ENCODE measurements around the gene LSM3.

The LSM3 gene

DNA sequence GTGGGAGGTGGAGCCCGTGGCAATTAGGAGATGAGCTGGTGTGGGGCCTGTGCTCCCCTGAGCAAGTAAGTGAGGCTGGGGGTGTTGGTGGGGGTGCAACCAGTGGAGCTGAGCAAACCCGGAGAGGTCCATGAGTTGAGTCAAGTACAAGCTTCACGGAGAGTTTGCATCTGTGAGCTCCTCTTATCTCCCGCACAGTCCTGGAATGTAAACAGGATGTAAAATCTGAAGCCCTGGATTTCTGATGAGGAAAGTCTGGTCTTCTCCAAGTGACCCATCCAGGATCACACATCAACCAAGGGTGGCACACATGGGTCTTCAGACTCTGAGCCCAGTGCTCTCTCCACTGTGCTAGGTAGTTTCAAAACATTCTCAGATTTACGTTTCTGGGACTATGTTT is 67.8 kb downstream of the LSM3 start:
- H3K4me3 ChIP-seq (ENCODE audit: low read length in 2 of 2) = no peak overlapping the region
- H4K8ac ChIP-seq (ENCODE audit: low read depth, low read length) = no peak overlapping the region
- peaks cover 2 to 7% of the 10 kb centered on the region in 2 donors for H3K4me1 ChIP-seq (ENCODE audit: control insufficient read depth in 2 of 2, insufficient read depth in 1 of 2, low read depth in 1 of 2, low read length in 2 of 2)
- no peak overlapping the region for H3K9ac ChIP-seq (ENCODE audit: low read depth, low read length, poor library complexity)
- no peak overlapping the region for H2BK5ac ChIP-seq (ENCODE audit: low read length)
- no peak overlapping the region for H4K91ac ChIP-seq (ENCODE audit: low read depth, low read length, poor library complexity)
- no peaks in the 10 kb centered on the region for H3K79me1 ChIP-seq (ENCODE audit: low read depth, low read length)
- peak overlapping the region; percentile 47 for H3K23ac ChIP-seq (ENCODE audit: low read depth, low read length, poor library complexity)
- peaks cover 0 to 2% of the 10 kb centered on the region in 2 donors for H3K9me3 ChIP-seq (replicated peaks in 1 of 2; ENCODE audit: control insufficient read depth in 2 of 2, insufficient read depth in 1 of 2, low read depth in 1 of 2, low read length in 2 of 2)
- no peak overlapping the region for H2AFZ ChIP-seq (ENCODE audit: low read length)
- no peak overlapping the region for H3K4ac ChIP-seq (ENCODE audit: low read length)
- no peak overlapping the region for H3K4me2 ChIP-seq (ENCODE audit: insufficient read depth, low read length, poor library complexity, severe bottlenecking)
- no peak overlapping the region for H3K27ac ChIP-seq (replicated peaks; ENCODE audit: low read length)
- H3K36me3 ChIP-seq (replicated peaks in 1 of 2; ENCODE audit: control insufficient read depth in 2 of 2, insufficient read depth in 2 of 2, low read length in 2 of 2) = no peaks in the 10 kb centered on the region
- H2BK12ac ChIP-seq (ENCODE audit: low read length) = no peak overlapping the region
- no peak overlapping the region for H3K18ac ChIP-seq (ENCODE audit: low read length)
- no peak overlapping the region for H2BK15ac ChIP-seq (ENCODE audit: low read length)
- WGBS, 2 donors (ENCODE audit: extremely low coverage in 2 of 2, insufficient read length in 2 of 2, insufficient replicate concordance in 1 of 2) = no CpG with 5 or more reads among the region's 5 CpGs
- peaks cover 0 to 6% (median 0%) of the 10 kb centered on the region in 3 experiments for H3K27me3 ChIP-seq (ENCODE audit: control insufficient read depth in 3 of 3, insufficient read depth in 3 of 3, low read depth in 1 of 3, low read length in 3 of 3)
- no peak overlapping the region for H3K14ac ChIP-seq (ENCODE audit: low read length)
- no peak for DNase-seq (ENCODE audit: low spot score)
- no peak overlapping the region for H2BK120ac ChIP-seq (ENCODE audit: low read depth, low read length)
- no peak overlapping the region for H2AK5ac ChIP-seq (ENCODE audit: low read depth, low read length)

GRCh38 chr3:14248477-14248848 is 69.8 kb downstream of the LSM3 start:
- H2AFZ ChIP-seq (ENCODE audit: low read length) = no peak overlapping the region
- H2BK5ac ChIP-seq (ENCODE audit: low read length) = no peak overlapping the region
- H3K4ac ChIP-seq (ENCODE audit: low read length) = no peak overlapping the region
- DNase-seq (ENCODE audit: low spot score) = no peak
- H3K18ac ChIP-seq (ENCODE audit: low read length) = no peak overlapping the region
- no peak overlapping the region for H2BK12ac ChIP-seq (ENCODE audit: low read length)
- no peak overlapping the region for H3K27ac ChIP-seq (replicated peaks; ENCODE audit: low read length)
- no peak overlapping the region for H3K14ac ChIP-seq (ENCODE audit: low read length)
- no peak overlapping the region for H3K9ac ChIP-seq (ENCODE audit: low read depth, low read length, poor library complexity)
- no peak overlapping the region for H4K91ac ChIP-seq (ENCODE audit: low read depth, low read length, poor library complexity)
- no peak overlapping the region for H3K4me2 ChIP-seq (ENCODE audit: insufficient read depth, low read length, poor library complexity, severe bottlenecking)
- no peak overlapping the region for H2AK5ac ChIP-seq (ENCODE audit: low read depth, low read length)
- H3K4me3 ChIP-seq (ENCODE audit: low read length in 2 of 2) = no peak overlapping the region
- H3K9me3 ChIP-seq (replicated peaks in 1 of 2; ENCODE audit: control insufficient read depth in 2 of 2, insufficient read depth in 1 of 2, low read depth in 1 of 2, low read length in 2 of 2) = peaks cover 0 to 2% of the 10 kb centered on the region in 2 donors
- no peak overlapping the region for H2BK120ac ChIP-seq (ENCODE audit: low read depth, low read length)
- H3K36me3 ChIP-seq (replicated peaks in 1 of 2; ENCODE audit: control insufficient read depth in 2 of 2, insufficient read depth in 2 of 2, low read length in 2 of 2) = no peaks in the 10 kb centered on the region
- no peak overlapping the region for H2BK15ac ChIP-seq (ENCODE audit: low read length)
- no peaks in the 10 kb centered on the region for H3K27me3 ChIP-seq (ENCODE audit: control insufficient read depth in 3 of 3, insufficient read depth in 3 of 3, low read depth in 1 of 3, low read length in 3 of 3)
- H3K4me1 ChIP-seq (ENCODE audit: control insufficient read depth in 2 of 2, insufficient read depth in 1 of 2, low read depth in 1 of 2, low read length in 2 of 2) = peaks cover 2% of the 10 kb centered on the region in 2 donors
- no peaks in the 10 kb centered on the region for H3K79me1 ChIP-seq (ENCODE audit: low read depth, low read length)
- no CpG with 5 or more reads among the region's 3 CpGs for WGBS, 2 donors (ENCODE audit: extremely low coverage in 2 of 2, insufficient read length in 2 of 2, insufficient replicate concordance in 1 of 2)
- no peak overlapping the region for H4K8ac ChIP-seq (ENCODE audit: low read depth, low read length)
- no peak overlapping the region for H3K23ac ChIP-seq (ENCODE audit: low read depth, low read length, poor library complexity)

- WGBS, 2 donors (ENCODE audit: extremely low coverage in 2 of 2, insufficient read length in 2 of 2, insufficient replicate concordance in 1 of 2) = no CpG with 5 or more reads among the region's 5 CpGs
Measured at GRCh38 chr3:14248849-14249523, 70.4 kb downstream of the LSM3 start.

More at GRCh38 chr3:14248849-14249523, 70.4 kb downstream of the LSM3 start:
- Histone ChIP-seq H3K4me3 (ENCODE audit: low read length in 2 of 2) (no peak overlapping the region), H2AFZ (ENCODE audit: low read length) (peak overlapping the region; percentile 42), H3K9me3 (replicated peaks in 1 of 2; ENCODE audit: control insufficient read depth in 2 of 2, insufficient read depth in 1 of 2, low read depth in 1 of 2, low read length in 2 of 2) (peaks cover 0 to 2% of the 10 kb centered on the region in 2 donors), H3K9ac (ENCODE audit: low read depth, low read length, poor library complexity) (no peak overlapping the region), H2BK5ac (ENCODE audit: low read length) (no peak overlapping the region), H3K23ac (ENCODE audit: low read depth, low read length, poor library complexity) (no peak overlapping the region), H2AK5ac (ENCODE audit: low read depth, low read length) (no peak overlapping the region), H2BK15ac (ENCODE audit: low read length) (no peak overlapping the region), H3K27ac (replicated peaks; ENCODE audit: low read length) (no peak overlapping the region), H3K36me3 (replicated peaks in 1 of 2; ENCODE audit: control insufficient read depth in 2 of 2, insufficient read depth in 2 of 2, low read length in 2 of 2) (no peaks in the 10 kb centered on the region), H3K4me1 (ENCODE audit: control insufficient read depth in 2 of 2, insufficient read depth in 1 of 2, low read depth in 1 of 2, low read length in 2 of 2) (peaks cover 0 to 2% of the 10 kb centered on the region in 2 donors), H2BK12ac (ENCODE audit: low read length) (no peak overlapping the region), H4K8ac (ENCODE audit: low read depth, low read length) (no peak overlapping the region), H2BK120ac (ENCODE audit: low read depth, low read length) (no peak overlapping the region), H3K4ac (ENCODE audit: low read length) (no peak overlapping the region), H3K79me1 (ENCODE audit: low read depth, low read length) (no peaks in the 10 kb centered on the region), H3K27me3 (ENCODE audit: control insufficient read depth in 3 of 3, insufficient read depth in 3 of 3, low read depth in 1 of 3, low read length in 3 of 3) (no peaks in the 10 kb centered on the region), H3K18ac (ENCODE audit: low read length) (no peak overlapping the region), H3K14ac (ENCODE audit: low read length) (no peak overlapping the region), H3K4me2 (ENCODE audit: insufficient read depth, low read length, poor library complexity, severe bottlenecking) (no peak overlapping the region), H4K91ac (ENCODE audit: low read depth, low read length, poor library complexity) (no peak overlapping the region)
- DNase-seq (ENCODE audit: low spot score) = no peak
